Tibial nerve (tissue), 4 donors: ENCODE data around the gene FBLN2. TPM values are rescaled to one million over a fixed set of nuclear protein-coding genes. Genes with fewer than 3 reads are reported as not detected.

Source experiments
- DNase-seq, 2 donors: peaks; one replicate each; pipeline ENCODE4 v3.0.0-alpha.2; 2019; ENCODE audit warnings: low spot score in 2 of 2
- H3K27ac ChIP-seq, 4 donors: fragments of 200-600 bp; sonication (generic) in 3 of 4; one replicate each; pipeline ENCODE4 v1.5.1; 2017 to 2019; ENCODE audit warnings: mild to moderate bottlenecking in 1 of 4
- H3K27me3 ChIP-seq, 2 donors: fragments of 200-600 bp; sonication (generic) in 1 of 2; one replicate each; pipeline versions ENCODE4 v1.5.1 to v1.6.0; 2017 to 2019
- H3K36me3 ChIP-seq, 3 donors: fragments of 200-600 bp; sonication (generic); one replicate each; pipeline ENCODE4 v1.5.1; 2018 to 2019
- H3K4me1 ChIP-seq, 4 donors: fragments of 200-600 bp; sonication (generic) in 3 of 4; one replicate each; pipeline ENCODE4 v1.5.1; 2017 to 2019
- H3K4me3 ChIP-seq, 4 donors: fragments of 200-600 bp; sonication (generic) in 3 of 4; one replicate each; pipeline ENCODE4 v1.5.1; 2017 to 2019; ENCODE audit warnings: mild to moderate bottlenecking in 1 of 4, moderate library complexity in 1 of 4
- H3K9me3 ChIP-seq, 4 donors: fragments of 200-600 bp; sonication (generic) in 3 of 4; one replicate each; pipeline ENCODE4 v1.5.1; 2017 to 2019
- EP300 ChIP-seq, 2 donors: sonication (generic); formaldehyde crosslinking; IDR thresholded peaks; one replicate each; pipeline ENCODE4 v1.6.1; 2017; ENCODE audit warnings: antibody characterized with exemption in 2 of 2, mild to moderate bottlenecking in 1 of 2
- POLR2A ChIP-seq, 2 donors: fragments of 450-650 bp; IDR thresholded peaks; one replicate each; pipeline ENCODE4 v1.6.1; 2017; ENCODE audit warnings: antibody characterized with exemption in 2 of 2, mild to moderate bottlenecking in 2 of 2, moderate library complexity in 2 of 2
- WGBS, 2 donors: methylation state at CpG; one replicate each; pipeline ENCODE4 v1.1.5; 2018; 5-methylcytosine and 5-hydroxymethylcytosine counted together
- total RNA-seq, 4 donors: library from RNA; depleted of rRNA; stranded (reverse); fragments of >200 nt; gene quantifications; one replicate each; pipeline ENCODE4 v1.1.0, GENCODE V29; 2016
- TF ChIP-seq, protein P1 (sequence below), 5 experiments: fragments of 200-600 bp in 3 of 5; fragments of 450-650 bp in 2 of 5; sonication (generic) in 3 of 5; IDR thresholded peaks; one replicate each; pipeline ENCODE4 v1.5.1; 2016 to 2019; ENCODE audit warnings: antibody characterized with exemption in 5 of 5, mild to moderate bottlenecking in 3 of 5, moderate library complexity in 2 of 5

Gene FBLN2
- total RNA-seq, 4 donors from 2014 or later: 185 to 445 (median 240) TPM

DNA sequence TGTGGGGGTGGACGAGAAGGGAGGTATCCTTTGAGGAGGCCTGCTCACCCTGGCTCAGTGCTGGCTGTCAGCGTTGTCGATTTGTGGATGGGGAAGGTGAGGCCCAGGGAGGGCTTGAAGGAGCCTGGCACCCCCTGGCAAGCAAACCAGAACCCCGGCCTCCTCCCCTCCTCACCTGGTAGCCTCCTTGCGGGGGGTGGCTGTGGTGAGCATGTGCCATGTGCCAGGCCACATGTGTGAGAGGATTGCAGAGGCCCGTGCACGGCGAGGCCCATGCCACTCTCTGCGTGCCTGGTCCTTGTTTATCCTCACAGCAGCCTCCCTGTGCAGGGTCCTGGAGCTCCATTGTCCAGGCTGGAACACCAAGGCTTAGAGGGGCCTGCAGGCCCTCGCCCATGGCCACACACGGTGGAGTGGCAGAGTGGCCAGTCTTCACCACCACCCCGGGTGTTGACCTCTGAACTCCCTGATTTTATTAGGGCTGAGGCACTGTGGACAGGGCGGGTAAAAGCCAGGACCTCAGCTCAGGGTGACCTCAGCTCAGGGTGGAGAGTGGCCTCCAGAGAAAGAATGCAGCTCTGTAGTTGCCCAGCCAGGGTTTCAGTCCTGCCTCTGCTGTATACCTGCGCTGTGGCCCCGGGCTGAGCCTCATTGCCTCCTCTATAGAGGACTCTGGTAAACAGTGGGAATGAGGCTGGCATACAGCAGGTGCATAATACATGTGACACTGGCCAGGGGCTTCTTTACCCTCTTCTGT lies 39.7 kb upstream of the FBLN2 start:
- H3K27me3 ChIP-seq: no peaks in the 10 kb centered on the region
- H3K4me3 ChIP-seq: no peak overlapping the region
- DNase-seq: no peak
- 75 to 82% methylated on average over 12 of the region's 15 CpGs for WGBS, 2 donors
- H3K9me3 ChIP-seq: no peaks in the 10 kb centered on the region
- H3K27ac ChIP-seq: peak overlapping the region in 2 of 4 donors; percentile 72 to 82
- no peak for TF ChIP-seq EP300 (IDR thresholded peaks at IDR 0.05)
- TF ChIP-seq, protein P1, sequence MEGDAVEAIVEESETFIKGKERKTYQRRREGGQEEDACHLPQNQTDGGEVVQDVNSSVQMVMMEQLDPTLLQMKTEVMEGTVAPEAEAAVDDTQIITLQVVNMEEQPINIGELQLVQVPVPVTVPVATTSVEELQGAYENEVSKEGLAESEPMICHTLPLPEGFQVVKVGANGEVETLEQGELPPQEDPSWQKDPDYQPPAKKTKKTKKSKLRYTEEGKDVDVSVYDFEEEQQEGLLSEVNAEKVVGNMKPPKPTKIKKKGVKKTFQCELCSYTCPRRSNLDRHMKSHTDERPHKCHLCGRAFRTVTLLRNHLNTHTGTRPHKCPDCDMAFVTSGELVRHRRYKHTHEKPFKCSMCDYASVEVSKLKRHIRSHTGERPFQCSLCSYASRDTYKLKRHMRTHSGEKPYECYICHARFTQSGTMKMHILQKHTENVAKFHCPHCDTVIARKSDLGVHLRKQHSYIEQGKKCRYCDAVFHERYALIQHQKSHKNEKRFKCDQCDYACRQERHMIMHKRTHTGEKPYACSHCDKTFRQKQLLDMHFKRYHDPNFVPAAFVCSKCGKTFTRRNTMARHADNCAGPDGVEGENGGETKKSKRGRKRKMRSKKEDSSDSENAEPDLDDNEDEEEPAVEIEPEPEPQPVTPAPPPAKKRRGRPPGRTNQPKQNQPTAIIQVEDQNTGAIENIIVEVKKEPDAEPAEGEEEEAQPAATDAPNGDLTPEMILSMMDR (IDR thresholded peaks at IDR 0.05): no peak
- TF ChIP-seq POLR2A (IDR thresholded peaks at IDR 0.05): no peak
- peaks cover 0 to 43% (median 12%) of the 10 kb centered on the region in 4 donors for H3K4me1 ChIP-seq
- peaks cover 0 to 18% (median 0%) of the 10 kb centered on the region in 3 donors for H3K36me3 ChIP-seq

DNA sequence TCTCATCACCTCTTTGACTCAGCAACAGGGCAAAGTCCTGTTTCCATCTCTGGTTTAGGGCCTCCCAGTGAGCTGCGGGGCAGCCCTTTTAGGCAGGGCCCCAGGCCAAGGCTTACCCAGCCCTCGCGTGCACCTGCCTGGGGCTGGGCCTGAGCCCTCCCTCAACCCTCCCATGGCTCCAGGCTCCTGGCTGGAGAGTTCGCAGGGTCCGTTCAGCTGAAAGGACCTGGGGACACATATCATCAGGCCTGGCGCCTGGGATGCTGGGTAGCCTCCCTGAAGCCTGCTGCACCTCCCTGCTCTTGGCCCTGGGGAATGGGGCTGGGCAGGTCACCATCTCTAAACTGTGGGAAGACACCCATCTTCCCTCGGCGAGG lies 39.1 kb upstream of the FBLN2 start:
- Histone ChIP-seq H3K4me1 (peaks cover 0 to 46% (median 12%) of the 10 kb centered on the region in 4 donors), H3K4me3 (no peak overlapping the region), H3K27me3 (no peaks in the 10 kb centered on the region), H3K9me3 (no peaks in the 10 kb centered on the region), H3K36me3 (peaks cover 0 to 12% (median 0%) of the 10 kb centered on the region in 3 donors), H3K27ac (peak overlapping the region in 1 of 4 donors; percentile 23)
- TF ChIP-seq POLR2A (IDR thresholded peaks at IDR 0.05): no peak
- no peak for TF ChIP-seq EP300 (IDR thresholded peaks at IDR 0.05)
- TF ChIP-seq, protein P1 (IDR thresholded peaks at IDR 0.05): no peak
- 83 to 89% methylated on average over 8 of the region's 8 CpGs for WGBS, 2 donors
- no peak for DNase-seq

DNA sequence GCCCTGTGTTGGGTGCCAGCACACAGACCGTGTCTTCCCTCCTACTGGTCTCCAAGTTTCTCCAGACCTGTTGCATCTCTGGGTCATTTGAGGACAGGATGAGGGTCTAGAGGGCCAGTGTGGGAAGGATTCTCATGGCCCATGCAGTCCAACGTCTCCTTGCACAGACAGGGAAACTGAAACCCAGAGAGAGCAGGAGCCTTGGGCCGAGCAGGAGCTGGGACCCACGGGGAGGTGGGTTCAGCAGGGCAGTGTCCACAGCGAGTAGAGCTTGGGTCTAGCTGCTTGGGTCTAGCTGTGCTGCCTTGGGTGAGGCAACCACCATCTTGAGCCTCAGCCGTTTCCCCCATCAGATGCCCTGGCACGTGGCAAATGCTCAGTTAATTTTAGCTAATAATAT lies 36.5 kb upstream of the FBLN2 start:
- no peak for DNase-seq
- H3K27ac ChIP-seq: peak overlapping the region in 2 of 4 donors; percentile 78 to 80
- WGBS, 2 donors: 87 to 93% methylated on average over 7 of the region's 7 CpGs
- TF ChIP-seq, protein P1 (IDR thresholded peaks at IDR 0.05): no peak
- no peak for TF ChIP-seq EP300 (IDR thresholded peaks at IDR 0.05)
- TF ChIP-seq POLR2A (IDR thresholded peaks at IDR 0.05): no peak
- H3K4me3 ChIP-seq: no peak overlapping the region
- no peaks in the 10 kb centered on the region for H3K9me3 ChIP-seq
- H3K4me1 ChIP-seq: peaks cover 0 to 63% (median 20%) of the 10 kb centered on the region in 4 donors
- no peaks in the 10 kb centered on the region for H3K36me3 ChIP-seq
- H3K27me3 ChIP-seq: no peaks in the 10 kb centered on the region

DNA sequence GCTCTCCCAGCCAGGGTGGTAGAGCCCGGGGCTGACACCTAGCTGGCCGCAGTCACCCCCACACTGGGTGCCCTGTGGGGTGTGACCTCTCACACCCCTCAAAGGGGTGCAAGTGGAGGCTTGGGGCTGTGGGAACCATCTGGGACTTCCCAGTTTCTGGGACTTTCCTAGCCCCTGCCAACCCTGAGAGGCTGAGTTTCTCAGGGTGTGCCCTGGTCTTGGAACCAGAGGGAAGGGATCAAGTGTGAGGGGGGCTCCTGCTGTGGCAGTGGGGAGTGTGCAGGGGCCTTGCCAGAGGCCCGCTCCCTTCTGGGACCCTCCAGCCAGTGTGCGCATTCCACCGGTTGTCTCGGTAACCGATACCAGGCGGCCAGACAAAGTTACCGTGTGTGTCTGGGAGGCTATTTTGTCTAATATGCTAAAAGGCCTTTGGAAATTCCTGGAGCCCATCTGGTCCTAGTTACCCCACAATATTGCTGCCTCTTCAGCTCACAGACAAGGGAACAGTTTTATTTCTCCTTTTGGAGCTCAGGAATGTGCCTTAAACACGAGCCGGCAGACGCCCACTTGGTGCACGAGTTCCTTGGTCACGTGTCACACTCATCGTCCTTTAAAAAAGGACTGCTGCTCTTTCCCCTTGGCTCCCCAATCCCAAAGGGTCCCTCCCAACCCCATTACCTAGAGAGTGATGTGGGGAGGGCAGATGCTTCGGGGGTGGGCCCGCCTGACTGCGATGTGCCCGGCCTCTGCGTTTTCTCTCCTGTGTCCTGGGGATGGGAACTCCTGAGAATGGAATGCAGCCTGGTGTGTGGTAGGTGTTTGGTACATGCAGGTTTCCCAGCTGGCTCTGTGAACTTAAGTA lies 35.6 kb upstream of the FBLN2 start:
- 50 to 52% methylated on average over 19 to 20 of the region's 20 CpGs for WGBS, 2 donors
- Histone ChIP-seq H3K4me1 (peaks cover 0 to 63% (median 17%) of the 10 kb centered on the region in 4 donors), H3K4me3 (no peak overlapping the region), H3K9me3 (no peaks in the 10 kb centered on the region), H3K27me3 (no peaks in the 10 kb centered on the region), H3K27ac (peak overlapping the region; percentile 44 to 80 (median 74)), H3K36me3 (no peaks in the 10 kb centered on the region)
- peak in 1 of 2 donors; percentile 57 for DNase-seq
- TF ChIP-seq POLR2A (IDR thresholded peaks at IDR 0.05) (no peak), EP300 (IDR thresholded peaks at IDR 0.05) (peak; percentile 25 to 72)
- TF ChIP-seq, protein P1 (IDR thresholded peaks at IDR 0.05): no peak
